GM12801 (cell line): ENCODE results near the gene SPRR2B.

Source experiments
- CTCF ChIP-seq: IDR thresholded peaks from one replicate; pipeline ENCODE4 v1.5.1; 2011; ENCODE audit warnings: control low read depth; ENCODE audit not compliant: insufficient read length; ENCODE audit errors: extremely low read depth

SPRR2B gene

GRCh38 chr1:153025797-153026196 is 45.6 kb downstream of the SPRR2B start:
- no peak for TF ChIP-seq CTCF

GRCh38 chr1:153024413-153024812 is 47.0 kb downstream of the SPRR2B start:
- no peak for TF ChIP-seq CTCF

- TF ChIP-seq CTCF = no peak
Observed at GRCh38 chr1:153023109-153023508, 48.3 kb downstream of the SPRR2B start.
